NCI-H524 (cell line): ENCODE data around the gene KEAP1.
"Not testable (repeated sequence)": the region's sequence is repeated elsewhere in the genome, so short reads cannot be mapped to it uniquely, and the experiment has no call there.

Source experiments
- DNase-seq, 2 experiments: peaks; one replicate each; lab custom pipeline; 2025; lab: John Stamatoyannopoulos, UW

The KEAP1 gene

DNA sequence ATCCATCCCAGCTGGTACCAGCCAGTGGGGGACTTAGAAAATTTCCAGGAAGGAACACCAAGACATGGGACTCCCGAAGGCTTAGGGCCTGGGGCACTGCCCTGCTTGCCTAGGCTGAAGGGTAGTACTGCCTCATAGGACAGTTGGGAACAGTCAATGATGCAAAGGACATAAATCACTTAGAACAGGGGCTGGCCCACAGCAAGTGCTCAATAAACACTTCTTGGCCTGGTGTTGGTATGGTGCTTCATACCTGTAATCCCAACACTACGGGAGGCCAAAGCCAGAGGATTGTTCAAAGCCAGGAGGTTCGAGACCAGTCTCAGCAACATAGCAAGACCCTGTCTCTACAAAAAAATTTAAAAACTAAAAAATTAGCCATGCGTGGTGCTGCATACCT is 5.8 kb downstream of the KEAP1 start:
- DNase-seq, result no peak

- no peak for DNase-seq
Observed at GRCh38 chr19:10491472-10492047, 11.6 kb downstream of the KEAP1 start.

GRCh38 chr19:10486551-10486950 is 16.6 kb downstream of the KEAP1 start:
- no peak for DNase-seq

DNA sequence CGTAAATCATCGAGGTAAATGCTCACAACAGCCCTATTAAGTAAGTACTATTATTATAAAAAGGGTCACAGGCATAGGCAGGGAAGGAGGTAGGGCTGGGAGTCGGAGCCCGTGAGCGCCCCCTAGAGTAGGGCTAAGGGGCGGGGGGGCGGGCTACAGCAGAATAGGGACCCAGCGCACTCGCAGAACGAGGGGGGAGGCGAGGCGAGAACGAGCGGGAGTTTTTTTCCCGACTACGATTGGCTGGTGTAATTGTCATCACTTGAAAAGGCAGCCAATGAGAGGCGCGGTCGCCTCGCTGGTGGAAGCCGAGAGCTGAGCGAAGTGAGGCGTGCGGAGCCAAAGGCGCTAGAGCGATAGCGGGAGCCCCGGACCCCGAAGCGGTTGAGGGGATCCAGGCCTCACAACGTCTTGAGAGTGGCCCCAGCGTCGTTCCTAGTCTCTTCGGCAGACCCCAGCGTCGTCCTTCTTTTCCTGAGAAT is 24.2 kb downstream of the KEAP1 start:
- DNase-seq, result peak; percentile 94 to 97

DNA sequence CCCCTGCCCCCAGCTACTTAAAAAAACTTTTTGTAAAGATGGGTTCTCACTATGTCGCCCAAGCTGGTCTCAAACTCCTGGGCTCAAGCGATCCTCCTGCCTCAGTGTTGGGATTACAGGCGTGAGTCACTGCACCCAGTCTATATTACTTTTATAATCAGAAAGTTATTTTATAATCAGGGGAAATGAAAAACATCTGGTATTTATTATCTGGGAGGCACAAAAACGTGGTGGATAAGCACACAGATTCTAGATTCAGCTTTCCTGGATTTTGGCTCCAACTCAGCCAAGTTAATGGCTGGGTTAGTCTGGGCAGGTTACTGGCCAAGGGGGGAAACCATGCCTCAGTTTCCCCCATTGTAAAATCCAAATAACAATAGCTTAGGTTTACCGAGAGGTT is 24.7 kb downstream of the KEAP1 start:
- DNase-seq, result no peak

DNA sequence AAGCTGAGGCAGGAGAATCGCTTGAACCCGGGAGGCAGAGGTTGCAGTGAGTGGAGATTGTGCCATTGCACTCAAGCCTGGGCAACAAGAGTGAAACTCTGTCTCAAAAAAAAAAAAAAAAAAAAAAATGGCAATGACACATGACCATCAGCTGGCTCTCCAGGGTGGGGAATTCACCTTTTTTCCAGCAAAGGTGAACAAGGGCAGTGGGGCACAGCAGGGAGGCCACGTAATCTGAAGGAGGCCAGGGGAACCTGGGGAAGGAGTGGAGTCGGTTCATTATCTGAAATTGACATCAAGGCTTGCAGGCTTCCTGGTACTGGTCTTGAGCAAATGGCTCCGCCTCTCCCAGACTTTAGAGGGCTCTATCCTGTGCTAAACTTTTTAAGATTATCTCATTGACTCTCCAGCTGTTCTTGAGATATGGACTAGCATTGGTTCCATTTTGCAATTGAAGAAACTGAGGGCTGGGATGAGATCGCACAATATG is 28.1 kb downstream of the KEAP1 start:
- no peak for DNase-seq

- no peak for DNase-seq
Observed at GRCh38 chr19:10473192-10473591, 30.0 kb downstream of the KEAP1 start.

- peak in 1 of 2 experiments; percentile 63 for DNase-seq
Observed at GRCh38 chr19:10471909-10472308, 31.2 kb downstream of the KEAP1 start.

DNA sequence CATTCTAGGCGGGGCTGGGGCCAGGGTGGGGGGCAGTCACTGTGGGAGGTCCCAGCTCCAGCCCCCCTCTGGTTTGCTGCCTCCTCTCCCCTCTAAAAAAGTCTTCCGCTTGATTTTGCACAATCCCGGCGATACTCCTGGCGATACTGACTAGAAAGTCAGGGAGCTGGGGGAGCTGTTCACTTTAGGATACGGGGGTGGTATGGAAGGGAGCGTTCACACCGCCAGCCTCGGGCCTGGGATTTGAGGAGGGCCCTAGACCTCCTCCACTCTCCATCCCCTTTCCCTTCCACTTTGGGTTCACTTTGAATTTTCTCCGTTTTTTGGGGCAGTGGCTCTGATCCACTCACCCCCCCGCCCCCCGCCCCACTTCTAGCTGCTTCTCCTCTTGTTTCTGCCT is 35.0 kb downstream of the KEAP1 start:
- DNase-seq, result no peak

DNA sequence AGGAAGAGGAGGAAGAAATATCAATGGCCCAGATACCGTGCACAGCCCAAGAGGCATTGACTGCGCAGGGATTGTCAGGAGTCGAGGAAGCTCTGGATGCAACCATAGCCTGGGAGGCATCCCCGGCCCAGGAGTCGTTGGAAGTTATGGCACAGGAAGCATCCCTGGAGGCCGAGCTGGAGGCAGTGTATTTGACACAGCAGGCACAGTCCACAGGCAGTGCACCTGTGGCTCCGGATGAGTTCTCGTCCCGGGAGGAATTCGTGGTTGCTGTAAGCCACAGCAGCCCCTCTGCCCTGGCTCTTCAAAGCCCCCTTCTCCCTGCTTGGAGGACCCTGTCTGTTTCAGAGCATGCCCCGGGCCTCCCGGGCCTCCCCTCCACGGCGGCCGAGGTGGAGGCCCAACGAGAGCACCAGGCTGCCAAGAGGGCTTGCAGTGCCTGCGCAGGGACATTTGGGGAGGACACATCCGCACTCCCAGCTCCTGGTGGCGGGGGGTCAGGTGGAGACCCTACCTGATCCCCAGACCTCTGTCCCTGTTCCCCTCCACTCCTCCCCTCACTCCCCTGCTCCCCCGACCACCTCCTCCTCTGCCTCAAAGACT is 36.0 kb downstream of the KEAP1 start:
- no peak for DNase-seq

DNA sequence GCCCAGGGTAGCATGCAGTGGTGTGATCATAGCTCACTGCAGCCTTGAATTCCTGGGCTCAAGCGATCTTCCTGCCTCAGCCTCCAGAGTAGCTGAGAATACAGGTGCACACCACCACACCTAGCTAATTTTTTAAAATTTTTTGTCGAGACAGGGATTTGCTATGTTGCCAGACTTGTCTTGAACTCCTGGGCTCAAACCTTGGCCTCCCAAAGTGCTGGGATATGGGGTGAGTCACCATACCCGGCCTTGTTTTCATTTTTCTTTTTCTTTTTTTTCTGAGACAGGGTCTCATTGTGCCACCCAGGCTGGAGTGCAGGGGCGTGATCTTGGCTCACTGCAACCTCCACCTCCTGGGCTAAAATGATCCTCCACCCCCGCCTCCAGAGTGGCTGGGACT is 38.7 kb downstream of the KEAP1 start:
- DNase-seq, result no peak

GRCh38 chr19:10462557-10462956 is 40.6 kb downstream of the KEAP1 start:
- no peak for DNase-seq

- not testable (repeated sequence) for DNase-seq
Observed at GRCh38 chr19:10462042-10462441, 41.1 kb downstream of the KEAP1 start.

- no peak for DNase-seq
Observed at GRCh38 chr19:10461047-10461949, 41.9 kb downstream of the KEAP1 start.

GRCh38 chr19:10460714-10461046 is 42.5 kb downstream of the KEAP1 start:
- no peak for DNase-seq

DNA sequence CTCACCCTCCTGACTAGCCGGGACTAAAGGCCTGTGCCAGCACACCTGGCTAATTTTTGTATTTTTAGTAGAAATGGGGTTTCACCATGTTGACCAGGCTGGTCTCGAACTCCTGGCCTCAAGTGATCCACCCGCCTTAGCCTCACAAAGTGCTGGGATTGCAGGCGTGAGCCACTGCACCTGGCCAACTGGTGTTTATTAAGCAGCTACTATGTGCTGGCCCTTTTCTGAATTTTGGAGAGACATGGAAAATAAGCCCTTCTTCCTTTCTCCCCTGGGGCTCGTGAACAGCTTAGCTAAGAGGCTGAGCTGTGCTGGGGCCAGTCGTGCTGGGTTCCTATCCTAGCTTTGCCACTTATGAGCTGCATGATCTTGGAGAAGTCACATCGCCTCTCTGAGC is 44.4 kb downstream of the KEAP1 start:
- not testable (repeated sequence) for DNase-seq

GRCh38 chr19:10454267-10454666 is 48.9 kb downstream of the KEAP1 start:
- DNase-seq, result peak; percentile 32 to 65

DNA sequence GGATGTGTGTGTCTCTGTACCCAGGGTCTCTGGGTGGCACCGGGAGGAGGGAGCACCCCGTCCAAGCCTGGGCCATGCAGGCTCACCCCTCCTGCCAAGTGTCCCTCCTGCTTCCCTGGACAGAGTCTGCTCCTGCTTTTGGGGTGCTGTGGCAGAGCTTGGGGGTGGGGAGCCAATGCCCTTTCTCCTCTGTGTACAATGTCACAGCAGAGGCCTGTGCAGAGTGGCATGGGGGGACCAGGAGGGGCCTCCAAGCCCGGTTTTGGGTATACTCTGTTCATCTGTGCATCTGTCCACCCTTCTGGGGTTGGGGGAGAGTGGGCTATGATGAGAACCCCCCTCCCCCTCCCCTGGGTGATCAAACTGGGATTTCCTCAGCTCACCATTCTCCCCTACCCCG is 49.3 kb downstream of the KEAP1 start:
- no peak for DNase-seq

DNA sequence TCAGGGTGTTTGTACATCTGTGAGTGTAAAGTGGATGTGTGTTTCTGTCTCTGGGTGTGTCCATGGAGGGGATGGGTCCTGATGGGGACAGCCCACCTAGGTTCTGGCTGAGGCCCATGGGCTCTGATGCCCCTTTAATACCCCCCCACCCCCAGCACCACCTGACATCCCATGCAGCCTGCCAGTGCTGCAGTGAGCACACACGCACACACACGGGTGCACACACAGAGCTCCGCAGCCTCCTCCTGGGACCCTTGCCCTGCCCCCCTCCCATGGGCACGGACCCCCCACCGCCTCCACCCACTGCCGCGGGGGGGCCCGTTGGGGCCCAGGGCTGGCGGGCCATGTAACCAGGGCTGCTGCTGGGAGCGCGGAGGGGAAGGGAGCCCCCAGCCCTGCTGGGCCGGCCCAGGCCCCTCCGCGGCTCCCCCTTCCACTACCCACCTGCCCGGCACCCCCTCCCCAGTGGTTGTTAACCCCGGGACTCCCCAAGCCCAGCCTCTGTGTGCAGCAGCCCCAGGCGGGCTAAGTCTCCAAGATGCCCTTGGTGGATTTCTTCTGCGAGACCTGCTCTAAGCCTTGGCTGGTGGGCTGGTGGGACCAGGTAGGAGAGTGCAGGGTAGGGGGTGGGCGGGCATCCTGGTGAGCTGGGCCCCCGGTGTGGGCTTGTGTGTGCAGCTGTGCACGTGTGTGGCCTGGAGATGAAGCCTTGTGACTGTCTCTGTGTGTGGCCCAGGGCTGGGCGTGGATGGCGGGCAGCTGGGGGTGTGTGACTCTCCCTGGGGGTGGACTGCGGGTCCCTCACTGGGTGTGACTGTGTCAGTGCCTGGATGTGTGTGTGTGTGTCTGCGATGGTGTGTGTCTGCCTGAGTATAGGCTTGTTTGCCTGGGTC is 50.2 kb downstream of the KEAP1 start:
- DNase-seq, result no peak

DNA sequence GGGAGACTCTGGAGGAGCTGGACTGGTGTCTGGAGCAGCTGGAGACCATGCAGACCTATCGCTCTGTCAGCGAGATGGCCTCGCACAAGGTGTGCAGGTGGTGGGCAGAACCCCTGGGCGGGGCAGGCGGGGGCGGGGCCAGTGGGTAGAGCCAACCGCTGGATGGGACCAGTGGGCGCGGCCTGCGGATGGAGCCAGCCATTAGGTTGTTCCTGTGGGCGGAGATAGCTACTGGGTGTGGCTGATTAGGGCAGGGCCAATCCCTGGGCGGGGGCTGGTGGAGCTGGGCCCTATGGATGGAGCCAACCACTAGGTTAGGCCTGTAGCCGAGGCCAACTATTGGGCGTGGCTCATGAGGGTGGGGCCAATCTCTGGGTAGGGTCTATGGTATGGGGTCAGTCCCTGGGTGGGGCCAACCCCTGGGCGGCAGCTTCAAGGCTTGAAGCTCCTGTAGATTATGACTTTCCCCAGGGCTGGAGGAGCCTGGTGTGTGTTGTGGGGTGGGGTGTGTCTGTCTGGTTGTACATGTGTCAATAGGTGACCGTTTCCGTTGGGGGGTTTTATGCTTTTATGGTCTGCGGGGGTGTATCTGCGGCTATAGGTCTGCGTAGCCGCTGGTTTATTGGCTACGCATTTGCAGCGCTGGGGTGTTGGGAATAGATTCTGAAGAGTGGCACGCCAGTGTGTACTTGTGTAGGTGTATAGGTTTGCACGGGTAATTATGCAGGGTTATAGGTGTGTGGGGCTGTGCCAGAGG is 52.1 kb downstream of the KEAP1 start:
- no peak for DNase-seq

DNA sequence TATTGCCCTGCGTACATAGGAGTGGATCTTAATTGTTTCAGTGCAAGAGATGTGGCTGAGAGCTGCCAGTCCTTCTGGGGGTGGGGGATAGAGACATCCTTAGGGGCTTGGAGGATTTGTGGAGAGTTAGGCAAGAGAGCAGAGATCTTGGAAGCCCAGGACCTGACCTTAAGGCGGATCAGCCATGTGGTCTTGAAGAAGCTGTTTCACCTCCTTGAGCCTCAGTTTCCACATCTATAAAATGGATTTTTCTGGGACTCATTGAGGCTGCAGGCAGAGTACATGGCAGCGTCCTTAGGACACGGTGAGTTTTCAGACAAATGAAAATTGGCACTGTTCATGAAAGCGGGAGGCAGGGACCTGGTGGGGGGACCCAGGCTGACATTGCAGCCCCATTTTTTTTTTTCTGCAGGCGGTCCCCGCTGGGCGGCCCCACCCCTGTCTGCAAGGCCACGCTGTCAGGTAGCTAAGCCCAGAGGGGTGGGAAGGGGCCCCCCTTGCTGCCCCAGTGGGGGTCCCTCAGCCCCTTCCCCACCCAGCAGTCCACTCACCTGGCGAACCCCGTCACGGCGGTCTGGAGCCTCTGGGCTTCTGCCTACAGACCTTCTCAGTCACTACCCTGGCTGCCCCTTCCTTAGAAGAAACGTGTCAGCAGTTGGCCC is 52.8 kb downstream of the KEAP1 start:
- DNase-seq, result no peak
